HG03571 (cell line): ENCODE measurements around the gene CYP26C1.
"Not testable (repeated sequence)": the region's sequence is repeated elsewhere in the genome, so short reads cannot be mapped to it uniquely, and the experiment has no call there.

Source experiments
- ATAC-seq: cut with Tn5 transposase; IDR thresholded peaks from one replicate; pipeline ENCODE4 v1.9.1; 2021; ENCODE audit not compliant: unreplicated experiment

Gene CYP26C1

GRCh38 chr10:93076871-93077270, 16.3 kb downstream of the CYP26C1 start:
- ATAC-seq, result no peak

GRCh38 chr10:93077860-93078337, 17.3 kb downstream of the CYP26C1 start:
- no peak for ATAC-seq

DNA sequence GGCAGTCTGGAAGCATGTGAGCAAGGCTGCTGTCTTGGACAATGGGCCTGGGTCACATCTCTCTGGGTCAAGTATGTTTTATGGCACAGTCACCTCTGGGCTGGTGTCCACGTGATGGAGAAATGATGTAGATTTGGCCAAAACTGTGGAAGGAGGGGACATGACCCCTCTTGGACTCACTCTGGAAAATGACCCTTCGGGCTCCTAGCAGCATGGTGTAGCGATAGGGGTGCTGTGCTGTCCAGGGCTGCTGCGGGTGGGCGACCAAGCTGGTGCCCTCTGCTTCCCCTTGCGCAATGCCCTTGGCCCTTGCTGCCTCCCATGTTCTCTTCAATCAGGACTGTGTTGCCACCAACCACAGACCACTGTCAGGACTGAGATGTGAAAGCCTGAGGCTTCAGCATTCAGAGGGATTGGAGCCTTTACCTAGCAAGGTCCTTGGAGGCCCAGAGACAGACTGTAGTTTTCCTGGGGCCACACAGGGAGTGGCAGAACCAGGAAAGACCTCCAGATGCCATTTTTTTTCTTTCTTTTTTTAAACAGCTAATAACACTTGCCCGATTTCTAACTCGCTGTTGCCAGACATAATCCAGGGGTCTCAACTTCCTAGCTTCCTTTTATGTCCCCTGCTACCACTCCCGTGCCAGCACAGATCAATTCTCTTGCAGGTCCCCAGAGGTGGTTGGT, 19.2 kb downstream of the CYP26C1 start:
- no peak for ATAC-seq

DNA sequence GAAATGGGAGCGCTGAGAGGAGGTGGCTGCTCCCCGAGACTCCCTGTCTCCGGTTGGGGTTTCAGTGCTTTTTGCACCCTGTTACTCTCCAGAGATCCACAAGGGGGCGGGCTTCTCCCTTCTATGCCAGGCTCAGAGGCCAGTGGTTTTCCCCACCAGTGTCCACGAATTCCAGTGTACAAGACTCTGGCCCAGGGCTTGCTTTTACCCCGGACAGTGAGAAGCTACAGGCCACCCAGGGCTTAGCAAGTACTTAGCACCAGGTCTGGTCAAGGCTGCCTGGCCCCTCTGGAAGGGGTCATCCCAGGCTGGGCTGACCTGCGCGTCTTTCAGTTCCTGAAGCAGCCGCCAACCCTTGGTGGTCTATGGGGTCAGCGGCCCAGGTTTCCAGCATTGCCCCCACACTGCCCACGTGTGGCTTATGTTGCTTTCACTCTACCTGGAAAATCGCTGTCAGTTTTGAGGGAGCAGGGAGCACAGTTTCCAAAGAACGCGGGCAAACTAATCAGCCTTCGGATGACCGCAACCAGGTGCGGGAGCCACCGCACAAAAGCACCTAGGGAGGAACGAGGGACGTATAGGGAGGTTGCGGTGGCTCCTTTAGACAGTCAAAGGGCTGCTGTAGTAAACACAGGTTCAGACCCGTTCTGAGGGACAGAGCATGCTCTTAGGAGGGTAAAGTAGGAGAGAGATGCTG, 19.9 kb downstream of the CYP26C1 start:
- no peak for ATAC-seq

DNA sequence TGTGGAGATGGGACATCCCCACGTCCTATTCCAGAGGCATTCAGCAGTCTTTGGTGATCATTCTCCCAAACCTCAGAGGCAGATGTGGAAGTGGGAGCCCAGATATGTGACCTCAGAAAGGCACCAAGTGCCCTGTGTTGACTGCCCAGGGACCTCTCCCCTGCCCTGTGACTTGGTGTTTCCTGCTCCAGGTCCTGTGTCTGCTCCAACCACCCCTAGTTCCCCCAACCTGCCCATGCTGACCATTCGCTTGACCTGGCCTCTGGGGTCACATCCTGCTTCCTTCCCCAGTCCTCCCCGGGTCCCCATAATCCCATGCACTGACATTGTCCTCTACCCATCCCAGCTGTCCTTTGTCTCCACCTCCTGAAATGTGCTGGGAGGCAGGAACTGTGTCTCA, 20.7 kb downstream of the CYP26C1 start:
- no peak for ATAC-seq

GRCh38 chr10:93081834-93082233, 21.2 kb downstream of the CYP26C1 start:
- ATAC-seq, result no peak

GRCh38 chr10:93083743-93084539, 23.3 kb downstream of the CYP26C1 start:
- no peak for ATAC-seq

DNA sequence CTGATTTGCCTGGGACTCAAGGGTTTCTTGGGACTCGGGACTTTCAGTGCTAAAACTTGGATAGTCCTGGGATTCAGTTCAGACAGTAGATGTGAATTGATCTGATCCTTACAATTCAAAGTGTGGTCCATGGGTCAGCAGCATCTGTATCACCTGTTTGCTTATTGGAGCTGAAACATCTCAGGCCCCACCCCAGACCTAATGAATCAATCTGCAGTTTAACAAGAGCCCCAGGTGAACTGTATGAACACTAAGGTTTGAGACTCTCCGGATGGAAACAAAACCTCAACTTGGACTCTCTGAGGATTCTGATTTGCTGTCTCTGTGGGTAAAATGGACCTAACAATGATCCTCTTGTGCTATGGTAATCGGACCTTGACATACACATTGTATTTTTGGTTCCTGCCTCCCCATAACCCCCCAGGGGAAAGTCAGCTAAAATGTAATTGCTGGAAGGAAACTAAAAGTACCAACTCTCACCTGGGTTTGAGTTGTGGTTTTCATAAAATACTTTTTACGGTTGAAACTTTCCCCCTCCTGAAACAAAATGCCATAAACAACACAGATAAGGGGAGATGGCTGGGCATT, 24.8 kb downstream of the CYP26C1 start:
- ATAC-seq, result no peak

- ATAC-seq, result no peak
These were observed 25.7 kb downstream of the CYP26C1 start for GRCh38 chr10:93086289-93086688.

GRCh38 chr10:93087846-93088245, 27.2 kb downstream of the CYP26C1 start:
- ATAC-seq, result no peak

GRCh38 chr10:93088466-93088865, 27.9 kb downstream of the CYP26C1 start:
- ATAC-seq, result no peak

- ATAC-seq, result no peak
These were observed 30.0 kb downstream of the CYP26C1 start for GRCh38 chr10:93090619-93091018.

DNA sequence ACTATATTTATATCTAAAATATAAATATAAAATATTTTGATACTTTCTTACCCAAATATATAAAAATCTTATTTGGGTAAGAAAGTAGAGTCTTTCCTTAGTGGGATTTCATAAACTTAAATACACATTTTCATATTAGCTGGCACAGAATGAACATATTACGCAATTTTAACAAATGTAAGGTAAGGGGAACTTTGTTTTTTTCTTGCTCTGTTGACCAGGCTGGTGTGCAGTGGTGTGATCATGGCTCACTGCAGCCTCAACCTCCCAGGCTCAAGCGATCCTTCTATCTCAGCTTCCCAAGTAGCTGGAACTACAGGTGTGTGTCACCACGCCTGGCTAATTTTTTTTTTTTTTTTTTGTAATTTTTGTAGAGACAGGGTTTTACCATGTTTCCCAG, 31.4 kb downstream of the CYP26C1 start:
- ATAC-seq, result no peak

GRCh38 chr10:93095225-93095624, 34.6 kb downstream of the CYP26C1 start:
- no peak for ATAC-seq

DNA sequence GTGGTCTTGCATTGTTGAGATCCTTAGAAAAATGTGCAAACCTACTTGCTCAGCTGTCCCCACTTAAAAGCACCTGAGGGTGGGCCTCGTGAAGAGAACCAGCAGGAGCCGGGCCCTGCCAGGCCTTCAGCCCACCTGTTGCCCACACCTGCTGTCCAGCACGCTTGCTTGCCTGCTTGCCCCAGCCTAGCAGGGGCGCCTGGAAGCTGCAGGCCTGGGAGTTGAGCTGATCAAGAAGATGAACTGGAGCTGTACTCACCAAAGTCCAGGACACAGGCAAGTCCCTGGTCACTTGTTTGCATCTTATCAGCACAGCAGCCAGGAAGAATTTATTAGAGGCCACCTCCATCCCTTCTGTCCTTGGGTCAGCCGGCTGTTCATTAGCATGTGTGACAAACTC, 36.3 kb downstream of the CYP26C1 start:
- ATAC-seq, result no peak

GRCh38 chr10:93097386-93097785, 36.8 kb downstream of the CYP26C1 start:
- ATAC-seq, result no peak

DNA sequence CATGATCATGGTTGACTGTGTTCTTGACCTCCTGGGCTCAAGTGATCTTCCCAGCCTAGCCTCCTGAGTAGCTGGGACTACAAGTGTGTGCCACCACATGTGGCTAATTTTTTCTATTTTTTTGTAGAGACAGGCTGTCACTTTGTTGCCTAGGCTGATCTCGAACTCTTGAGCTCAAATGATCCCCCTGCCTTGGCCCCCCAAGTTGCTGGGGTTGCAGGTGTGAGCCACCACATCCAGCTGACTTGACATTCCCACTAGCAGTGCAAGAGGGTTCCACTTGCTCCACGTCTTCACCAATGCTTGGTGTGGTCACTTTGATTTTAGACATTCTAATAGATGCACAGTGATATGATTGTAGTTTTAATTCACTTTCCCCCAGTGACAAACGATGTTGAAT, 38.2 kb downstream of the CYP26C1 start:
- no peak for ATAC-seq

- no peak for ATAC-seq
These were observed 39.1 kb downstream of the CYP26C1 start for GRCh38 chr10:93099670-93100069.

GRCh38 chr10:93101148-93101547, 40.5 kb downstream of the CYP26C1 start:
- ATAC-seq, result not testable (repeated sequence)

GRCh38 chr10:93103953-93104352, 43.4 kb downstream of the CYP26C1 start:
- ATAC-seq, result no peak

- ATAC-seq, result no peak
These were observed 46.1 kb downstream of the CYP26C1 start for GRCh38 chr10:93106631-93107072.
